Choroid plexus epithelial cell (primary cell): ENCODE data around the gene RAB4A.
A peak's percentile ranks its signal among the peaks of the same experiment; 100 is the strongest.

Source experiments
- DNase-seq: peaks from one replicate; pipeline ENCODE4 v3.0.0-alpha.2; 2010; ENCODE audit warnings: low read depth
- H3K4me3 ChIP-seq: 2 replicates; pipeline ENCODE4 v1.5.1; 2011; ENCODE audit warnings: low read depth, mild to moderate bottlenecking, control low read depth, low read length, moderate library complexity
- TF ChIP-seq, protein P1 (sequence below): conservative IDR thresholded peaks from 2 replicates; pipeline ENCODE4 v1.5.1; 2011; ENCODE audit warnings: low read depth, mild to moderate bottlenecking, control low read depth, inconsistent platforms, low read length, moderate library complexity

Gene RAB4A

DNA sequence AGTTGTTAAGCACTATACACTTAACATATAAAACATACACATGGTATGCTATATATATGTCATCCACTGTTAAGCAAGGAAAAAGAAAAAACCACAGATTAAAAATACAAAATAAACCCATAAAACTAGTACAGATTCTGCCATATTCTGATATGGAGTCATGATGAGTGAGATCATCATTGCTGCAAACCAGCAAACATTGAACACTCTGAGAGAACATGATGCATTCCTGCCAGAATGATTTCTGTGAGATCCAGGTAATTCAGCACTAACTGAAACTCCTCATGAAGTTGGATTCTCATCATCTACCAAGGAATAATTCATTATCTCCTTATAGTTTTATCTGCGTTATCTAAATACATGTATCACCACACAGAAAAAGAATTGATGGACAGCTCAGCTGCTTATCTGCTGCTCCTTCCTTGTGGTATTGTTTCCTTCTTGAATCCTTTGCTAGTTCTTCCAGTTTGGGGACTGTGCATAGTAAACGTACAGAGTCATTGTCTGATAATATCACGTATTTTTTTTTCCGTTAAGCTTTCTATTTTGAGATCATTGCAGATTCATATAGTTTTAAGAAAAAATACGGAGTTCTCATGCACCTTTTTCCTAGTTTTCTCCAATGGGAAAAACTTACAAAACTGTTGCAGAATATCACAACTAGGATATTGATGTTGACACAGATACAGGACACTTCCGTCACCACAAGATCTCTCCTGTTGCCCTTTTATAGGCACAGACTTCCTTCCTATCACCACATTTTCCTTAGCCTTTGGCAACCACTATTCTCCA lies 9.3 kb downstream of the RAB4A start:
- H3K4me3 ChIP-seq = no peak overlapping the region

DNA sequence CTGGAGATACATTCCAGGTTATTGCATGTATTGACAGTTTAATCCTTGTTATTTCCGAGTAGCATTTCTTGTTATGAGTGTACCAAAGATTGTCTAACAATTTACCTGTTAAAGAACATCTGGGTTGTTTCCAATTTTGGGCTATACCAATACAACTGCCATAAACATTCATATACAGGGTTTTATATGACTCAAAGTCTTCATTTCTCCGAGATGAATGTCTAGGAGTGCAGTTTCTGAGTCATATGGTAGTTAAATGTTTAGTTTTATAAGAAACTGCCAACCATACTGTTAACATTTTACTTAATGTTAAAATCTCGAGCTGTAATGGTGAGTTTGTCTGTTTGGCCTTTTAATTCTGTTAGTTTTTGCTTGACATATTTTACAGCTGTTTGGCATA lies 10.0 kb downstream of the RAB4A start:
- TF ChIP-seq, protein P1, sequence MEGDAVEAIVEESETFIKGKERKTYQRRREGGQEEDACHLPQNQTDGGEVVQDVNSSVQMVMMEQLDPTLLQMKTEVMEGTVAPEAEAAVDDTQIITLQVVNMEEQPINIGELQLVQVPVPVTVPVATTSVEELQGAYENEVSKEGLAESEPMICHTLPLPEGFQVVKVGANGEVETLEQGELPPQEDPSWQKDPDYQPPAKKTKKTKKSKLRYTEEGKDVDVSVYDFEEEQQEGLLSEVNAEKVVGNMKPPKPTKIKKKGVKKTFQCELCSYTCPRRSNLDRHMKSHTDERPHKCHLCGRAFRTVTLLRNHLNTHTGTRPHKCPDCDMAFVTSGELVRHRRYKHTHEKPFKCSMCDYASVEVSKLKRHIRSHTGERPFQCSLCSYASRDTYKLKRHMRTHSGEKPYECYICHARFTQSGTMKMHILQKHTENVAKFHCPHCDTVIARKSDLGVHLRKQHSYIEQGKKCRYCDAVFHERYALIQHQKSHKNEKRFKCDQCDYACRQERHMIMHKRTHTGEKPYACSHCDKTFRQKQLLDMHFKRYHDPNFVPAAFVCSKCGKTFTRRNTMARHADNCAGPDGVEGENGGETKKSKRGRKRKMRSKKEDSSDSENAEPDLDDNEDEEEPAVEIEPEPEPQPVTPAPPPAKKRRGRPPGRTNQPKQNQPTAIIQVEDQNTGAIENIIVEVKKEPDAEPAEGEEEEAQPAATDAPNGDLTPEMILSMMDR = no peak

More for the DNA sequence above, 9.3 kb downstream of the RAB4A start:
- DNase-seq = no peak
- TF ChIP-seq, protein P1 = no peak

GRCh38 chr1:229281339-229281926 lies 10.5 kb downstream of the RAB4A start:
- DNase-seq = peak; percentile 37
- H3K4me3 ChIP-seq = no peak overlapping the region
- TF ChIP-seq, protein P1 = no peak

More for the DNA sequence above, 10.0 kb downstream of the RAB4A start:
- no peak for DNase-seq
- H3K4me3 ChIP-seq = no peak overlapping the region

GRCh38 chr1:229282295-229282823 lies 11.4 kb downstream of the RAB4A start:
- TF ChIP-seq, protein P1 = no peak

DNA sequence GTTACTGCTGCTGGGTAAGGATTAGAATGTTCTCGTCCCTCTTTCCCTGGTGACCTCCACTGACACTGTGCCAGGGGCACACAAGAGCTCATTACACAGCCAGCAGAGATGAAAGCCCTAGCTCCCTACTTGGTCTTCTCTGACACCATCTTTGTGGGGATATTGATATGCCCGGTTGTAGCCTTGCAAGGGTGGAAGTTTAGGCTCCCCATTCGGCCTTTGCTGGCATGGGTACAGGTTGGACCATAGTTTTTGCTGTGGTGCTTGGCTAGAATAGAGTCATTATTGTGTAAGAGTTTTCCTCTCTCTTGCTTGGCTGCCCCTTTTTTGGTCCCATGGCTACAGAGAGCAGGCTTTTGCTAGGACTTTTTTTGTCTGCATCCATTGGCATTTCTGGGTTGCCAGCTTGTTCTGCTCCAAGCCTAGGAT lies 12.3 kb downstream of the RAB4A start:
- TF ChIP-seq, protein P1 = no peak
- no peak overlapping the region for H3K4me3 ChIP-seq
- DNase-seq = no peak

More at GRCh38 chr1:229282295-229282823, 11.4 kb downstream of the RAB4A start:
- no peak for DNase-seq
- no peak overlapping the region for H3K4me3 ChIP-seq

GRCh38 chr1:229284887-229285286 lies 14.0 kb downstream of the RAB4A start:
- TF ChIP-seq, protein P1 = no peak
- H3K4me3 ChIP-seq = no peak overlapping the region
- no peak for DNase-seq

DNA sequence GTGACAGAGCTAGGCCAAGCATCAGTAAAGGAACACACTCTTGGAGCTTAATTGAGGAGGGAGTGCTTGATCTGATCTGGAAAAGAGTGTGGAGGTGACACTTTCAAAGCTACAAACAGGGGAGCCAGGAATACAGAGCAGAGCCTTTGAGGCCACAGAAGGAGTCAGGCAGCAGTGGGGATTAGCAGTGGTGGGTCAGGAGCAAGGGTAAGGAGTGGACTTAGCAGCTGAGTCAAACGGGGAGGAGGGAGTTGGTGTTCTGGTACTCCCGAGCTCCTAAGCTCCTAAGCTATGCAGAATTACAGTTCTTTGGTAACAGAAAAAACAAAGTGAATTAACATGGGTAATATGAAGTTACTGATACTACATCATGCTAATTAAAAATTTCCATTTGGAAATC lies 14.5 kb downstream of the RAB4A start:
- TF ChIP-seq, protein P1 = no peak
- no peak overlapping the region for H3K4me3 ChIP-seq
- no peak for DNase-seq
